Measurements from ENCODE around the gene SLC48A1. TPM values are rescaled to one million over a fixed set of nuclear protein-coding genes. Genes with fewer than 3 reads are reported as not detected.

SLC48A1 gene
- total and polyA plus RNA-seq, 8 donors, result 2.3 to 29.0 (median 13.7) TPM

DNA sequence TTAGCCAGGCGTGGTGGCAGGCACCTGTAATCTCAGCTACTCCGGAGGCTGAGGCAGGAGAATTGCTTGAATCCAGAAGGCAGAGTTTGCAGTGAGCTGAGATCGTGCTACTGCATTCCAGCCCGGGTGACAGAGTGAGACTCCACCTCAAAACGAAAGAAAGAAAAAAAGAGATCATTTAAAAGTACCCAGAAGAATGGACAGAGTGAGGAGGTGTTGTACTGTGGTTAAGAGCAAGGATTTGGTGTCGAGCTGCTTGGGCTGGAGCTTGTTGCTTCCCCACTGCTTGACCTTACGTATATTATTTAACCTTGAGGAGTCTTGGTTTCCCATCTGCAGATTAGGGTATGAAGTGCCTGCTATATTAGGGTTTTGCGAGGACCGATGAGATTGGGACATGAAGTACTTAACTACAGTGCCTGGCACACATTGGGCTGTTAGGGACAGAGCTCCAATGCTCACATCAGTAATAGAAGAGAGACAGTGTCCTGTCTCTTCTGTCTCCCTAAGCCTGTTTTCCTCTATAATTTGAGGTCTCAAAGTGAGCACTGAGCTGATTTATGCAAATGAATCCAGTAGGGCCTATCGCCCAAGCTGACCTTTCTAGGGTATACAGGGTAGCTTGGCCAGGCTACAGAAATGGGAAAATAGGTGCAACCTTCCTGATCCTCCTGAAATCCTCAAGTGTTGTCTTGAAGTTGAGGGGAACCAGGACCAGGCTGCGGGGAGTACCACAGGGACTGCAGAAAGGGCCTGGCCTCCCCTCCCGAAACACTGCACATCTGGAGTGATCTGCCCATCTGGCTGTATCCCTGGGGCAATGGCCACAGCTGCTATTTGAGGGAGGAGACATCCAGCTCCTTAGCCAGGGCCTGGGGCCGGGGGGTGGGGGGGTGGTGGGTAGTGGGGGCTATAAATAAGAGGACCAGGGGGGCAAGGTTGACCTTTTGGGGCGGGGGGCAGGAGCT is 55.3 kb downstream of the SLC48A1 start:
- TF ChIP-seq EP300 (IDR thresholded peaks at IDR 0.05), result no peak
- TF ChIP-seq, protein P1, sequence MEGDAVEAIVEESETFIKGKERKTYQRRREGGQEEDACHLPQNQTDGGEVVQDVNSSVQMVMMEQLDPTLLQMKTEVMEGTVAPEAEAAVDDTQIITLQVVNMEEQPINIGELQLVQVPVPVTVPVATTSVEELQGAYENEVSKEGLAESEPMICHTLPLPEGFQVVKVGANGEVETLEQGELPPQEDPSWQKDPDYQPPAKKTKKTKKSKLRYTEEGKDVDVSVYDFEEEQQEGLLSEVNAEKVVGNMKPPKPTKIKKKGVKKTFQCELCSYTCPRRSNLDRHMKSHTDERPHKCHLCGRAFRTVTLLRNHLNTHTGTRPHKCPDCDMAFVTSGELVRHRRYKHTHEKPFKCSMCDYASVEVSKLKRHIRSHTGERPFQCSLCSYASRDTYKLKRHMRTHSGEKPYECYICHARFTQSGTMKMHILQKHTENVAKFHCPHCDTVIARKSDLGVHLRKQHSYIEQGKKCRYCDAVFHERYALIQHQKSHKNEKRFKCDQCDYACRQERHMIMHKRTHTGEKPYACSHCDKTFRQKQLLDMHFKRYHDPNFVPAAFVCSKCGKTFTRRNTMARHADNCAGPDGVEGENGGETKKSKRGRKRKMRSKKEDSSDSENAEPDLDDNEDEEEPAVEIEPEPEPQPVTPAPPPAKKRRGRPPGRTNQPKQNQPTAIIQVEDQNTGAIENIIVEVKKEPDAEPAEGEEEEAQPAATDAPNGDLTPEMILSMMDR (IDR thresholded peaks at IDR 0.05), result no peak
- no peak for TF ChIP-seq POLR2A (IDR thresholded peaks at IDR 0.05)
- no peak for TF ChIP-seq POLR2AphosphoS5 (IDR thresholded peaks at IDR 0.05)
- no peaks in the 10 kb centered on the region for H3K27me3 ChIP-seq
- H3K27ac ChIP-seq, result peak overlapping the region; percentile 34 to 99 (median 97)
- H3K36me3 ChIP-seq, result no peaks in the 10 kb centered on the region
- H3K9me3 ChIP-seq, result no peaks in the 10 kb centered on the region
- intact Hi-C loops (cut with DNase I; ENCODE audit: low total_unique reads), result no loop called here
- H3K4me1 ChIP-seq, result peaks cover 54 to 64% (median 61%) of the 10 kb centered on the region in 4 donors
- WGBS, 5 donors, result 57 to 64% (median 61%) methylated on average over 14 of the region's 14 CpGs
- DNase-seq, result no peak
- H3K4me3 ChIP-seq, result no peak overlapping the region

DNA sequence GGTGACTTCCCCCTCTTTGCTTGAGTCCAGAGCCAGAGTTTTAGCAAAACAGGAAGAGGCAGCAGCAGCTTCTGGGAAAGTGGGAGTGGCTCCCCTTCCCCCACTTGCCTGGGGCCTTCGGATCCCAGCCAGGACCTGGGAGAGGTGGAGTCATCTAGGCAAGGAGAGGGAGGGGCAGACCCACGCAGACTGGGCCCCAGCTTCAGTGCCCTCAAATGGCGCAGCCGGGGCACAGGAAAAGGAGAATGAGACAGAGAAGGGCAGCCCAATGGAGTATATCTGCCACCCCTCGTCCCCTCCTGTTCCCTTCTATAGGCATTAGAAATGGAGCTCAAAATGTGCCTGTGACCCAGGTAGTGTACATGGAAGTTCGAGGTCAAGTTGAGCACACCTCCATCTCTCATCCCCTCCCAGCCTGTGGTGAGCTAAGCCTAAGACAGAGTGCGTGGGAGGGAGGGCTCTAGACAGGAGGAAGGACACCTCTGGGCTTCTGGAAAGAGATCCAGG is 56.0 kb downstream of the SLC48A1 start:
- H3K27ac ChIP-seq, result peak overlapping the region; percentile 58 to 99 (median 97)
- peak; percentile 82 to 91 for DNase-seq
- H3K36me3 ChIP-seq, result no peaks in the 10 kb centered on the region
- no peak for TF ChIP-seq EP300 (IDR thresholded peaks at IDR 0.05)
- TF ChIP-seq POLR2AphosphoS5 (IDR thresholded peaks at IDR 0.05), result peak; percentile 51 to 84 (median 63)
- H3K27me3 ChIP-seq, result no peaks in the 10 kb centered on the region
- H3K9me3 ChIP-seq, result no peaks in the 10 kb centered on the region
- no peak overlapping the region for H3K4me3 ChIP-seq
- WGBS, 5 donors, result 18 to 28% (median 21%) methylated on average over 7 of the region's 7 CpGs
- intact Hi-C loops (cut with DNase I; ENCODE audit: low total_unique reads), result no loop called here
- peaks cover 47 to 56% (median 54%) of the 10 kb centered on the region in 4 donors for H3K4me1 ChIP-seq

DNA sequence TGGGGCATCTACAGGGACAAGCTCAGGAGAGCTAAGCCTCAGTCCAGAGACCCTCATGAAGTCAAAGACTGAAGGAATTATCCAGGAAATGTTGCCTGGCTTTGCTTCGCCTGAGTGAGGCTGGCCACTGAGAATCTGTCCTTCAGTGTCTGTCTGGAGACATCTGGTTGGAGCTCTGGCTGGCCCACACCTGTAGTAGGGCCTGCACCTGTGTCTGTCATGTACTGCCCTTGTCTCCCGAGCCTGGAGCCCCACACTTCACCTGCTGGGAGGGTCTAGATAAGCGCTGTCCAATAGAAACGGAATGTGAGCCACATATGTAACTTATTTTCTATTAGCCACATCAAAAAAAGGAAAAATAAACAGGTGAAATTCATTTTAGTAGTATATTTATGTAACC is 56.5 kb downstream of the SLC48A1 start:
- Histone ChIP-seq H3K4me1 (peaks cover 41 to 51% (median 48%) of the 10 kb centered on the region in 4 donors), H3K4me3 (no peak overlapping the region), H3K27ac (peak overlapping the region; percentile 58 to 99 (median 97)), H3K36me3 (no peaks in the 10 kb centered on the region), H3K9me3 (no peaks in the 10 kb centered on the region), H3K27me3 (no peaks in the 10 kb centered on the region)
- no peak for DNase-seq
- 49 to 82% (median 53%) methylated on average over 4 of the region's 4 CpGs for WGBS, 5 donors
- no peak for TF ChIP-seq POLR2AphosphoS5 (IDR thresholded peaks at IDR 0.05)
- TF ChIP-seq, protein P1 (IDR thresholded peaks at IDR 0.05), result no peak
- intact Hi-C loops (cut with DNase I; ENCODE audit: low total_unique reads), result no loop called here

Other genes with a start within 250 kb of the SLC48A1 start
- 10 to 100 TPM in 4 of 5 donors, 1 to 10 TPM in 1; 3.5 to 47.4 (median 17.3) TPM for gene RPAP3, start 67.2 kb upstream of the SLC48A1 start, total RNA-seq
- 10 to 100 TPM in 1 of 3 donors, 1 to 10 TPM in 2; 7.9 to 10.8 (median 8.5) TPM for gene RPAP3, start 67.2 kb upstream of the SLC48A1 start, polyA plus RNA-seq
- 1 to 10 TPM in 1 of 5 donors, not detected in 4; 1.8 TPM for gene ENDOU, start 47.7 kb upstream of the SLC48A1 start, total RNA-seq
- gene ENDOU, start 47.7 kb upstream of the SLC48A1 start, polyA plus RNA-seq, result 1 to 10 TPM in 1 of 3 donors, not detected in 2; 7.6 TPM
- 100 to 1,000 TPM in 1 of 5 donors, 10 to 100 TPM in 4; 15.9 to 114 (median 25.0) TPM for gene RAPGEF3, start 14.4 kb upstream of the SLC48A1 start, total RNA-seq
- 10 to 100 TPM; 21.2 to 33.1 (median 22.9) TPM for gene RAPGEF3, start 14.4 kb upstream of the SLC48A1 start, polyA plus RNA-seq
- 100 to 1,000 TPM in 2 of 5 donors, 10 to 100 TPM in 3; 32.1 to 313 (median 66.5) TPM for gene HDAC7, start 46.7 kb downstream of the SLC48A1 start, total RNA-seq
- 10 to 100 TPM; 22.8 to 30.7 (median 28.6) TPM for gene HDAC7, start 46.7 kb downstream of the SLC48A1 start, polyA plus RNA-seq
- gene VDR, start 131.8 kb downstream of the SLC48A1 start, total RNA-seq, result 10 to 100 TPM in 2 of 5 donors, 1 to 10 TPM in 3; 2.8 to 22.3 (median 8.8) TPM
- 1 to 10 TPM; 4.0 to 4.9 (median 4.5) TPM for gene VDR, start 131.8 kb downstream of the SLC48A1 start, polyA plus RNA-seq
- gene TMEM106C, start 190.4 kb downstream of the SLC48A1 start, total RNA-seq, result 100 to 1,000 TPM in 1 of 5 donors, 10 to 100 TPM in 4; 29.8 to 254 (median 79.0) TPM
- gene TMEM106C, start 190.4 kb downstream of the SLC48A1 start, polyA plus RNA-seq, result 10 to 100 TPM; 40.7 to 61.6 (median 51.5) TPM
- 10 to 100 TPM in 1 of 5 donors, 1 to 10 TPM in 2, not detected in 2; 2.2 to 14.5 (median 7.6) TPM for gene COL2A1, start 231.2 kb downstream of the SLC48A1 start, total RNA-seq
- gene COL2A1, start 231.2 kb downstream of the SLC48A1 start, polyA plus RNA-seq, result 10 to 100 TPM in 1 of 3 donors, 1 to 10 TPM in 2; 4.0 to 13.7 (median 6.0) TPM